Transverse colon (tissue), 4 donors: ENCODE results near the gene AK2.

ENCODE experiments used
- CTCF ChIP-seq, 5 experiments: fragments of 200-600 bp in 3 of 5; fragments of 450-650 bp in 2 of 5; sonication (generic) in 3 of 5; IDR thresholded peaks; 1 replicate in 2 of 5; 2 replicates in 3 of 5; pipeline ENCODE4 v1.5.1; 2016 to 2017; ENCODE audit warnings: antibody characterized with exemption in 5 of 5, inconsistent platforms in 3 of 5, mild to moderate bottlenecking in 2 of 5, moderate library complexity in 1 of 5
- EP300 ChIP-seq: sonication (generic); formaldehyde crosslinking; IDR thresholded peaks from one replicate; pipeline ENCODE4 v1.6.1; 2017; ENCODE audit warnings: antibody characterized with exemption, low read depth
- POLR2A ChIP-seq: fragments of 450-650 bp; IDR thresholded peaks from one replicate; pipeline ENCODE4 v1.6.1; 2016; ENCODE audit warnings: antibody characterized with exemption, mild to moderate bottlenecking, moderate library complexity
- POLR2AphosphoS5 ChIP-seq, 3 donors: sonication (generic); formaldehyde crosslinking; IDR thresholded peaks; one replicate each; pipeline ENCODE4 v1.6.1; 2016; ENCODE audit warnings: antibody characterized with exemption in 3 of 3

GRCh38 chr1:32972814-32973428 lies 63.8 kb downstream of the AK2 start:
- TF ChIP-seq CTCF (IDR thresholded peaks at IDR 0.05) (no peak), POLR2AphosphoS5 (IDR thresholded peaks at IDR 0.05) (no peak), EP300 (no peak), POLR2A (no peak)
